ENCODE data around the gene ATP6V0B. TPM values are rescaled to one million over a fixed set of nuclear protein-coding genes. Genes with fewer than 3 reads are reported as not detected.

ATP6V0B gene
- total RNA-seq, 1 donor from 2014 or later: 115 TPM

DNA sequence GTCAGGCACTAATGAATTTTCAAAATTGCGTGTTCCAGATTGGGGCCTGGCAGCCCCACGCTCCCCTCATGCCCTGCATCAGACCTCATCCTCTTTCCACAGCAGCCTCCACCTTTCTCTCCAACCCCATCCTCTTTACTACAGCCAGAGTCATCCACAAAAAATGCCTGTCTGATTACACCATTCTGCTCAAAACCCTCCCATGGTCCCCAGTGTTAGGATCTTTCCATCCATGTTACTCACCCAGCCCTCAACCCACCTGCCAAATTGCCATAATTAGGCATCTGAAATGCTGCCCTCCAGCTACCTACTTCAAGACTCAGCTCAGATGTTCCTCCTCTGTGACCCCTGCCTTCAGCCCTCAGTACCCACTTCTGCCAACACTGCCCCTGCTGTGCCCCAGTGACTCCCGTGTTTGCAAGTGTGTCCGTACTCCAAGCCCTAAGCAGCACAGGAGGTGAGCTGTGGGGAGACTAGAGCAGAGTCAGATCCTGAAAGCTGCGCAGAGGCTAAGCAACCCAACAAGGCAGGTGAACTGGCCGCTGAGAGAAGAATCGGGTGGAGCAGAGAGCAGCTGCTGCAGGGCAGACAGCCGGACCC is 41.9 kb upstream of the ATP6V0B start:
- Histone ChIP-seq H3K36me3 (peaks cover 0 to 3% of the 10 kb centered on the region in 2 donors), H3K4me3 (peak overlapping the region; percentile 55 to 62), H3K27ac (no peak overlapping the region), H3K27me3 (peaks cover 7% of the 10 kb centered on the region), H3K4me1 (peaks cover 8 to 19% of the 10 kb centered on the region in 2 donors), H3K9me3 (no peaks in the 10 kb centered on the region)
- intact Hi-C loops (cut with DNase I): loop anchor here (1.0 to 5.0 kb wide), 2 partner anchors 170 to 406 kb away; no protein-coding TSS in a partner anchor
- no peak for TF ChIP-seq CTCF (IDR thresholded peaks at IDR 0.05)
- no peak for DNase-seq (ENCODE audit: low spot score in 2 of 2)

DNA sequence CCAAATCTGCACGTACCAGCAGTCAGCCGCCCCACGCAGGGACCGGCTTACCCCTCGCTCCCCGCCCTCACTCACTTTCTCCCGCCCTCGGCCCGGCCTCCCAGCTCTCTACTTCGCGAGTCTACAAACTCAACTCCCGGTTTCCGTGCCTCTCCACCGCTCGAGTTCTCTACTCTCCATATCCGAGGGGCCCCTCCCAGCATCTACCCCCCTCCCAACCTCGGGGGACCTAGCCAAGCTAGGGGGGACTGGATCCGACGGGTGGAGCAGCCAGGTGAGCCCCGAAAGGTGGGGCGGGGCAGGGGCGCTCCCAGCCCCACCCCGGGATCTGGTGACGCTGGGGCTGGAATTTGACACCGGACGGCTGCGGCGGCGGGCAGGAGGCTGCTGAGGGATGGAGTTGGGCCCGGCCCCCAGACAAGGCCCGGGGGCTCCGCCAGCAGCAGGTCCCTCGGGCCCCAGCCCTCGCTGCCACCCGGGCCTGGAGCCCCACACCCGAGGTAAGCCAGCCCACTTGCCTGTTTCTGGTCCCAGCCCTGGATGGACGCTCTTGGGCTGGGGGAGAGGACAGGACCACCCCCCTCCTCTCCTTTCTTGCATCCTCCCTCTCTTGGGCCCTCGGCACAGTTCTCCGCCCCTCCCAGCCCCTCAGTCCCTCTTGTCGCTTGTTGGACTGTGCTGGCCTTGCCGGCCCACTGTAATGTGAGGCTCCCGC is 41.2 kb upstream of the ATP6V0B start, which contains the start of gene ARTN:
ARTN (plus strand) TSS at position 416 of the 715 bp plus-strand sequence. CDS start 1,856 bp downstream, outside the sequence.
- H3K36me3 ChIP-seq: peaks cover 0 to 3% of the 10 kb centered on the region in 2 donors
- no peaks in the 10 kb centered on the region for H3K9me3 ChIP-seq
- no peak within 1 kb of the TSS for H3K27ac ChIP-seq
- no peak for TF ChIP-seq CTCF (IDR thresholded peaks at IDR 0.05)
- peak within 1 kb of the TSS; percentile 55 to 62 for H3K4me3 ChIP-seq
- H3K4me1 ChIP-seq: peaks cover 8 to 19% of the 10 kb centered on the region in 2 donors
- intact Hi-C loops (cut with DNase I): loop anchor here (1.0 to 5.0 kb wide), 2 partner anchors 170 to 406 kb away; no protein-coding TSS in a partner anchor
- no peak for DNase-seq (ENCODE audit: low spot score in 2 of 2)
- H3K27me3 ChIP-seq: peaks cover 7% of the 10 kb centered on the region

DNA sequence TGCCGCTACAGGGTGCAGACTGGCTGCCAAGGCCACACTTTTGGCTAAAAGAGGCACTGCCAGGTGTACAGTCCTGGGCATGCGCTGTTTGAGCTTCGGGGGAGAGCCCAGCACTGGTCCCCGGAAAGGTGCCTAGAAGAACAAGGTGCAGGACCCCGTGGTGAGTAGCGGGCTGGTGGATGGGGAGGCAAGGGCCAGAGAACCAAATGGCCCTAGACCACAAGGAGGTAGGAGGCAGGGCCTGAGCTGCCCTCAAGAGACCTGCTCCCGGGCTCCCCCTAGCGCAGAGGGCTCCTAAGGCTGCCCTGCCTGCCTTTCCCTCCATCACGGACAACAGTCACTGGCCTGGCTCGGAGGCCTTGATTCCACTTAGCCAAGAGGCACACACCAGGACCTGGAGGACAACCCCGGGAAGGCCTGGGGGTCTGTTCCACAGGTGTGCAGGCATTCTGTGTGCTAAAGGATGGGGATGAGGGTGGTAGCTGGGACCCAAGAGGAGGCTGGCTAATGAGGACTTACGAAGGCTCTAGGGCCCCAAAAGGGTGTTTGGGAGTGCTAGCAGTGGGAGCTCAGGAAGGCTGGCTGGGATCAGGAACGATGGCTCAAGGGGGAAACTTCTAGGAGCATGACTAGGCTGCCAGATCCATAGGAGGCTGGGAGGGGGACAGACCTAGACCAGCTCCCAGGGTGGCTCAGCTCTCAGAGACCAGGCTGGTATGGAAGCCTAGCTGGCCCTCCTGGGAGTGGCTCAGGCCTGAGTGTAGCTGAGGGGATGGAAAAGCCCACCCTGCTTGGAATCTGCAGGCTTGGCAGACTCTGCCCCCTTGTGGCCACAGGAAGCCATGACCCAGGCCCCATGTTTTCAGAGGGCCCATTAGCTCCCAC is 40.4 kb upstream of the ATP6V0B start:
- intact Hi-C loops (cut with DNase I): loop anchor here (5.0 kb wide), 1 partner anchor 407 kb away; no protein-coding TSS in a partner anchor
- peak; percentile 76 to 82 (median 79) for TF ChIP-seq CTCF (IDR thresholded peaks at IDR 0.05)
- peak overlapping the region; percentile 55 to 62 for H3K4me3 ChIP-seq

DNA sequence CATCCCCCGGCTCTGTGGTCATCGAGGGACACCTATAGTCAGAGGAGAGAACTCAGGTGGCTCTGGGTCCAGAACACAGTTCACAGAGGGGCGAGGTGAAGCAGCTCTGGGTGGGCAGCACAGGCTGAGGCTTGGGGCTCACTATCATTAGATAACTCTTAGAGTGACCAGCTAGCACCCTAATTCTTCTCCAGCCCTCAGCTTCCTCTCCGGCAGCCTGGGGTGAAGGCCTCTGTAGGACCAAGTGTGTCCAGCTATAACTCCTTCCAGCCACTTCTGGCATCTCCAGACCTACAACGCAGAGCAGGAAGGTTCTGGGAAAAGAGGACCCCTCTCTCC is 39.8 kb upstream of the ATP6V0B start:
- TF ChIP-seq CTCF (IDR thresholded peaks at IDR 0.05): no peak
- Histone ChIP-seq H3K27me3 (peaks cover 7% of the 10 kb centered on the region), H3K9me3 (no peaks in the 10 kb centered on the region), H3K4me3 (no peak overlapping the region), H3K4me1 (peaks cover 8 to 19% of the 10 kb centered on the region in 2 donors), H3K27ac (no peak overlapping the region), H3K36me3 (peaks cover 0 to 3% of the 10 kb centered on the region in 2 donors)
- intact Hi-C loops (cut with DNase I): loop anchor here (5.0 kb wide), 1 partner anchor 408 kb away; no protein-coding TSS in a partner anchor
- no peak for DNase-seq (ENCODE audit: low spot score in 2 of 2)

More for the DNA sequence above, 40.4 kb upstream of the ATP6V0B start:
- peak in 1 of 2 donors; percentile 73 for DNase-seq (ENCODE audit: low spot score in 2 of 2)
- Histone ChIP-seq H3K27me3 (peaks cover 7% of the 10 kb centered on the region), H3K36me3 (peaks cover 0 to 3% of the 10 kb centered on the region in 2 donors), H3K4me1 (peaks cover 8 to 19% of the 10 kb centered on the region in 2 donors), H3K27ac (no peak overlapping the region), H3K9me3 (no peaks in the 10 kb centered on the region)

GRCh38 chr1:43935711-43936427 is 38.9 kb upstream of the ATP6V0B start:
- DNase-seq (ENCODE audit: low spot score in 2 of 2): no peak
- TF ChIP-seq CTCF (IDR thresholded peaks at IDR 0.05): no peak
- H3K36me3 ChIP-seq: no peaks in the 10 kb centered on the region
- peaks cover 8 to 19% of the 10 kb centered on the region in 2 donors for H3K4me1 ChIP-seq
- H3K4me3 ChIP-seq: peak overlapping the region; percentile 44 to 60
- H3K27ac ChIP-seq: no peak overlapping the region
- intact Hi-C loops (cut with DNase I): no loop called here
- H3K27me3 ChIP-seq: peaks cover 7% of the 10 kb centered on the region
- H3K9me3 ChIP-seq: no peaks in the 10 kb centered on the region
